GM13977 (cell line): Measurements from ENCODE around the gene DGCR2.

Source experiments
- DNase-seq: peaks from one replicate; pipeline ENCODE4 v3.0.0; 2012; ENCODE audit warnings: low spot score
- in situ Hi-C: fragments of 300-500 bp; cut with MboI; formaldehyde crosslinking; loops from one replicate; pipeline ENCODE4 v1.12.0; 2022; ENCODE audit warnings: low sequenced_read_pairs, low pct_unique_long_range_greater_than_20kb, mixed read lengths, inconsistent platforms; ENCODE audit not compliant: unreplicated experiment
- TF ChIP-seq, protein P1 (sequence below): IDR thresholded peaks from 2 replicates; pipeline ENCODE4 v1.5.1; 2012; ENCODE audit warnings: mild to moderate bottlenecking, control low read depth; ENCODE audit not compliant: insufficient read depth; ENCODE audit errors: extremely low read depth, missing control alignments

DGCR2 gene

DNA sequence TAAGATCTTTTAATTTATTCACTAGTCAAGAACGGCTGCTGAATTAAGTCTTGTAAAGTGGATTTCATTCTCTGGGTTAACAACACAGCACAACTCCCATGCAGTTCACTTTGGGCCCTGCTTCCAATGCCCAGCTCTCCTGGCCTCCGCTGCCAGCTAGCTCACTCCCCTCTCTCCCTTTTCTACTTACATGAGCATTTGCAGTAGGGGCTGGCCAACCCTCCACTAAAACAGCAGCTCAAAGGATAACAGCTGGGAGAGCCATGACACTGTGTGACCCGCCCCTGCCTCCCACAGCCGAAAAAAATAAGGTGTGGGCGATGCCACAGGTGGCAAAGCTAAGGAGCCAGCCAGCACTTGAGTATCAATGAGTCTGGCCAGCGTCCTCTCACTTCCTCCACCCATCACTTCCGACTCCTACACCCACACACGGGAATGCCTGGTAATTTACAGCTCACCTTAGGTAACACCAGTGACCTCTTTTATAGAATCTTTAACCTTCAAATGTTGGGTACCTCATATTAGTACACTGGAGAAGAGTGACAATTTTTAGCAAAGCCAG is 56.8 kb downstream of the DGCR2 start:
- in situ Hi-C loops, result no loop called here
- DNase-seq, result no peak
- TF ChIP-seq, protein P1, sequence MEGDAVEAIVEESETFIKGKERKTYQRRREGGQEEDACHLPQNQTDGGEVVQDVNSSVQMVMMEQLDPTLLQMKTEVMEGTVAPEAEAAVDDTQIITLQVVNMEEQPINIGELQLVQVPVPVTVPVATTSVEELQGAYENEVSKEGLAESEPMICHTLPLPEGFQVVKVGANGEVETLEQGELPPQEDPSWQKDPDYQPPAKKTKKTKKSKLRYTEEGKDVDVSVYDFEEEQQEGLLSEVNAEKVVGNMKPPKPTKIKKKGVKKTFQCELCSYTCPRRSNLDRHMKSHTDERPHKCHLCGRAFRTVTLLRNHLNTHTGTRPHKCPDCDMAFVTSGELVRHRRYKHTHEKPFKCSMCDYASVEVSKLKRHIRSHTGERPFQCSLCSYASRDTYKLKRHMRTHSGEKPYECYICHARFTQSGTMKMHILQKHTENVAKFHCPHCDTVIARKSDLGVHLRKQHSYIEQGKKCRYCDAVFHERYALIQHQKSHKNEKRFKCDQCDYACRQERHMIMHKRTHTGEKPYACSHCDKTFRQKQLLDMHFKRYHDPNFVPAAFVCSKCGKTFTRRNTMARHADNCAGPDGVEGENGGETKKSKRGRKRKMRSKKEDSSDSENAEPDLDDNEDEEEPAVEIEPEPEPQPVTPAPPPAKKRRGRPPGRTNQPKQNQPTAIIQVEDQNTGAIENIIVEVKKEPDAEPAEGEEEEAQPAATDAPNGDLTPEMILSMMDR, result no peak

DNA sequence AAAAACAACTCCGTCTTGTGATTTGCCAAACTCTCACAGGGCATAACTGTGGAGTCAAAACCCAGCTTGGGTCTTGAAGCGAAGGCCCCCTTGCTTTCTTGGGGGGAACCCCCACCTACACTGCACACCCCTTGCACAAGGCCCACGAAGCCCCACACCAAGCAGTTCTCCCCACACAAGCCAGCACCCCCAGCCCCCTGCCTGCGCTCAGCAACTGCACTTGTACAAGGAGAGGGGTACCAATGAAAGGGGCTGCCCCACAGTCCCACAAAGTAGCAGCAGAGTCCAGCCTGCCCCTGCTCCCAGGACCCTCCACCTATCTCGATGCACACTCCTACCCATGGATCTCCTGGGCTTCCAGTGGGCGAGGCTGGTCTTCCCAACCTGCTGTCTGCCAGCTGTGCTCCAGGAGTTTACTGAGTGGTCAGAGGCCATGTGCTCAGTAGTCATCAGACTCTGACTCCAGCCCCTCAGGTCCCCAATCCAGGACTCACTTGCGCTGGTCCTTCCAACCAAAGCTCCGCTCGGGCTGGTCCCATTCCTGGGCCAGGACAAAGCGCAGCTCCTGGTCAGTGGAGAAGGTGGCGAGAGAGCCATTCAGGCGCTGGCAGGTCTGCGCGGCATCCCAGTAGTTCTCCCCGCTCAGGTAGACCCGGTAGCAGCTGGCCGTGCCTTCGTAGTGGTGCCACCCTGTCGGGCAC is 57.7 kb downstream of the DGCR2 start:
- in situ Hi-C loops, result no loop called here
- no peak for DNase-seq
- TF ChIP-seq, protein P1, result no peak

DNA sequence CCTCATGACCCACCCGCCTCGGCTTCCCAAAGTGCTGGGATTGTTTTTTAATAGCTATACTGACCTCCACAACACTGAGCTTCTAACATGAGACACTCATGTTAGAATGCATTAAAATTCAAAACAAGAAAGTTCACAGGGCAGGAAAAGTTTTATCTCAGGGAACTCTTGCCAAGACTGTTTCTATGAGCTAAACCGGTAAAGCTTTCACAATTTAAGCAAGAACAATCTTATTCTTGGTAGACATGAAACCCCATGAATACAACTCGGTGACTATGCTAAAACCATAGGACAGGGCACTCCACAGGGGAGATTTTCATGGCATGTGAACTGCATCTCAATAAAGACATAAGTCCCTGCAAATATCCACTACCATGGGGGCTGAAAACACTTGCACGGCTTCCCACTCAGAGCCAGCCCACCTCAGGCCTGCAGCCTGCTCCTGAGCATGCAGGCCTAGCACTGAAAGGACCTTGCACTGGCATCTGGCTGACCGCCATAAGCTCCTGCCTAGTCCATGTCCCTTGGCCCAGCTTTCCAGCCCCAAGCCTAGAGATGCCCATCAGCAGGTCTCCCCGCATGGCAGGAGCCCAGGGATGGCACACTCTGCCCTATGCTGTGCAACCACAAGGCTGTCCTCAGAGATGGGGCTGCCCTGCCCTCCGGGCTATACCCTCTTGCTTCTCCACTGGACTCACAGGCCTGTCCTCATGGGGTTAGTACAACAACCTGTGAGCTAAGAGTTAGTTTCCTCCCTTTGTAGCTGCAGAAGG is 58.4 kb downstream of the DGCR2 start:
- in situ Hi-C loops, result no loop called here
- TF ChIP-seq, protein P1, result no peak
- DNase-seq, result no peak

DNA sequence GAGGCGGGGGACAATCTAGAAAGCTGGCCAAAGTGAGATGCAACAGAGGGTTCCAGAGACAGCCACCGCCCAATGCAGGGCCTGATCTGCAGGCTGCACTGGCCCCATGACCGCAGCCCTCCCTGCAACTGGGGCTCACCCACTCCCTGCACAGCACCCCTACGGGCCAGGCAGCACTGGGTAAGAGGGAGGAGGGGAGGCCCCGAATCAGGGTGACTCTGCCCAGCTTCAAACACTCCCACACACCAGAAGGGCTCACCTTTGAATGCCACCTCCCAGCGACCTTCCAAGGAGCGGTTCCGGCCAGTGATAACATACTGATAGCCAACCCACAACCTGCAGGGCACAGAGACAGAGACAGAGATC is 59.3 kb downstream of the DGCR2 start:
- TF ChIP-seq, protein P1, result no peak
- no peak for DNase-seq
- in situ Hi-C loops, result no loop called here

DNA sequence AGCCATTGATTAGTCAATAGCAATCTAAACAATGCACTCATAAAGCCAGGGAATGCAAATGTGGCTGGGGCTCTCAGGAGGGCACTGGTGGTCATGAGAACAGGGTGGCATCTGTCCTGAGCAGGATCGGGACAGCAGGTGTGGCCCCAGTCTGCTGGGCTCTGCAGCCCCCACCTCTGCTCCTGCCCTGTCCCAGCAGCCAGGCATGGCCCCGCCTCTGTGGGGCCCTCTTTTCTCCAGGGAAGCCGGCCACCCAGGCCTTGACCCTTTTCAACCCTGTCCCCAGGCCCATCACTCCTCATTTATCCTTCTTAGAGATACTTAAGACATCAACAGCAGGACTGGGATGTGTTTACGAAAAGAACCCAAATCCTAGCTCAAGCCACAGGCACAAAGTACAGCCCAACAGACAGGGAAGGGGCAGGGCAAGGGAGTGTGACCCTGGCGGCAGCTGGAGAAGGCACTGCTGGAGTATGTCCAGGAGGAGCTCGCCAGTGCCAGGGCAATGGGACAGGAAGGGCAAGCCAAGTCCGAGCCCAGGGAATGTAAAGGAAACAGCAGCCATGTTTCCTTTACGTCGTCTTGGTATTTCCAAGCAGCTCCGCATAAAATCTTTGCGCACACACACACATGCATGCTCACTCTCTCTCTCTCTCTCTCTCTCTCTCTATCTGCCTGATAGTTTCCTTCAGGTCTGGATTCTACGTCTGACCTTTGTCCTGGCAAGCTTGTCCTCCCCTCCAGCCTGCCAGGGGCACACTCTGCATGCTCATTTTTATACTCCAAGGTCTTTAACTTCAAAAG is 59.9 kb downstream of the DGCR2 start:
- TF ChIP-seq, protein P1, result no peak
- in situ Hi-C loops, result no loop called here
- no peak for DNase-seq

DNA sequence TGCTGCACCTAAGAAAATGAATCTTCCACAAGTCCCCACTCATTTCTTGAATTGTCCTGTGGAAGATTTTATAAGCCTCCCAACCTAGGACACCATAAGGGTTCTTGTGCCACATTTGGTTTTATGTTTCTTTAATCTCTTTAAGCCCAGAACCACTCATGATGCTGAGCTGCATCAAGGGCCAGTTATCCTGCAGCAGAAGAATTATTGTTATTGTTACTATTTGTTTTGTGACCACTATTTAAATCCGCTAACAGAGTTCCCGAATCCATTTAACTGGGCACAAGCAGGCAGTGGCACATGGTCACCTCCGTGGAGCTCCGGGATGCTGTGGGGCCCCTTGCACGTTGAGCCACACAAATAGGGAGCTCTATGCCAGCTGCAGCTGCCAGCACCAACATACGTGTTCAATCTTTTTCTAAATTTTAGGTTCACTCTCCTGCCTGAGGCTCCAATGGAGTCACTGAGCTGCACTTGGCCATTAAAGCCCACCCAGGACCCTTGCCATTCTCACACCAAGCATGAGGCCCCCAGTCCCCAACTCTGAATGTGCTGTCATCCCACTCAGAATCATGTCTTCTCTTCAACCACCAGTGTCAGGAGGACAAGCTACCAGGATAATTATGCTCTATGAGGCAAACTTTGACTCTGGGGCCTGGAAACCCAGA is 60.6 kb downstream of the DGCR2 start:
- TF ChIP-seq, protein P1, result no peak
- DNase-seq, result no peak
- in situ Hi-C loops, result no loop called here
